Immature natural killer cell (primary cell): Measurements from ENCODE around the gene VTA1. TPM values are rescaled to one million over a fixed set of nuclear protein-coding genes. Genes with fewer than 3 reads are reported as not detected.
"Not testable (repeated sequence)": the region's sequence is repeated elsewhere in the genome, so short reads cannot be mapped to it uniquely, and the experiment has no call there.

ENCODE experiments used
- DNase-seq, 3 donors: peaks; one replicate each; pipeline ENCODE4 v3.0.0; 2022; ENCODE audit warnings: mixed read lengths in 1 of 3
- H3K27ac Mint-ChIP-seq, 6 donors: one replicate each; pipeline ENCODE4 v1.8.0; 2020; ENCODE audit warnings: mixed read lengths in 6 of 6, mild to moderate bottlenecking in 5 of 6, inconsistent platforms in 4 of 6, moderate library complexity in 3 of 6
- H3K27me3 Mint-ChIP-seq, 3 donors: one replicate each; pipeline ENCODE4 v1.8.0; 2020 to 2021; ENCODE audit warnings: low read depth in 3 of 3, mild to moderate bottlenecking in 3 of 3, mixed read lengths in 3 of 3, moderate library complexity in 3 of 3, inconsistent platforms in 1 of 3
- H3K36me3 Mint-ChIP-seq, 3 donors: one replicate each; pipeline ENCODE4 v1.8.0; 2020; ENCODE audit warnings: mixed read lengths in 3 of 3, inconsistent platforms in 2 of 3, mild to moderate bottlenecking in 2 of 3
- H3K4me1 Mint-ChIP-seq, 2 donors: one replicate each; pipeline ENCODE4 v1.8.0; 2020; ENCODE audit warnings: inconsistent platforms in 2 of 2, mild to moderate bottlenecking in 2 of 2, mixed read lengths in 2 of 2, moderate library complexity in 1 of 2
- H3K4me3 Mint-ChIP-seq, 5 donors: one replicate each; pipeline ENCODE4 v1.8.0; 2020; ENCODE audit warnings: mild to moderate bottlenecking in 5 of 5, mixed read lengths in 5 of 5, inconsistent platforms in 3 of 5, moderate library complexity in 3 of 5
- H3K9me3 Mint-ChIP-seq, 6 donors: one replicate each; pipeline ENCODE4 v1.8.0; 2020; ENCODE audit warnings: mild to moderate bottlenecking in 6 of 6, mixed read lengths in 6 of 6, inconsistent platforms in 4 of 6, moderate library complexity in 3 of 6
- polyA plus RNA-seq, 3 donors: library from polyadenylated mRNA; unstranded; fragments of 300-500 nt; fragmentation: Illumina TruSeq; gene quantifications; one replicate each; pipeline ENCODE4 v1.2.3, GENCODE V29; 2021

VTA1 gene, protein sequence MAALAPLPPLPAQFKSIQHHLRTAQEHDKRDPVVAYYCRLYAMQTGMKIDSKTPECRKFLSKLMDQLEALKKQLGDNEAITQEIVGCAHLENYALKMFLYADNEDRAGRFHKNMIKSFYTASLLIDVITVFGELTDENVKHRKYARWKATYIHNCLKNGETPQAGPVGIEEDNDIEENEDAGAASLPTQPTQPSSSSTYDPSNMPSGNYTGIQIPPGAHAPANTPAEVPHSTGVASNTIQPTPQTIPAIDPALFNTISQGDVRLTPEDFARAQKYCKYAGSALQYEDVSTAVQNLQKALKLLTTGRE
- 10 to 100 TPM; 38.9 to 83.1 (median 81.2) TPM for polyA plus RNA-seq

- Mint-ChIP-seq H3K4me1 (peaks cover 52 to 63% of the 10 kb centered on the region in 2 donors), H3K27me3 (peaks cover 6 to 19% (median 13%) of the 10 kb centered on the region in 3 donors), H3K27ac (peak within 1 kb of the TSS; percentile 84 to 91 (median 88)), H3K9me3 (peaks cover 0 to 2% (median 0%) of the 10 kb centered on the region in 6 donors), H3K4me3 (peak within 1 kb of the TSS; percentile 85 to 93 (median 91)), H3K36me3 (peaks cover 0 to 3% (median 0%) of the 10 kb centered on the region in 3 donors)
- DNase-seq: peak; percentile 97
Measured at GRCh38 chr6:142146828-142147662, at the start of gene VTA1, which contains the start of gene NMBR. Gene VTA1, plus strand, starts transcription at chr6:142147263. Its CDS starts 25 bp downstream, at chr6:142147288. Gene NMBR, minus strand, starts transcription at chr6:142147122. Its CDS starts 58,464 bp downstream, at chr6:142088658.

- not testable (repeated sequence) for H3K9me3 Mint-ChIP-seq, H3K4me1 Mint-ChIP-seq, H3K27ac Mint-ChIP-seq, DNase-seq, H3K4me3 Mint-ChIP-seq, H3K36me3 Mint-ChIP-seq, H3K27me3 Mint-ChIP-seq
Measured at GRCh38 chr6:142104820-142105219, 42.2 kb upstream of the VTA1 start.

- not testable (repeated sequence) for H3K27ac Mint-ChIP-seq, H3K27me3 Mint-ChIP-seq, H3K4me1 Mint-ChIP-seq, H3K36me3 Mint-ChIP-seq, H3K9me3 Mint-ChIP-seq, DNase-seq, H3K4me3 Mint-ChIP-seq
Measured at GRCh38 chr6:142110820-142111219, 36.2 kb upstream of the VTA1 start.

DNA sequence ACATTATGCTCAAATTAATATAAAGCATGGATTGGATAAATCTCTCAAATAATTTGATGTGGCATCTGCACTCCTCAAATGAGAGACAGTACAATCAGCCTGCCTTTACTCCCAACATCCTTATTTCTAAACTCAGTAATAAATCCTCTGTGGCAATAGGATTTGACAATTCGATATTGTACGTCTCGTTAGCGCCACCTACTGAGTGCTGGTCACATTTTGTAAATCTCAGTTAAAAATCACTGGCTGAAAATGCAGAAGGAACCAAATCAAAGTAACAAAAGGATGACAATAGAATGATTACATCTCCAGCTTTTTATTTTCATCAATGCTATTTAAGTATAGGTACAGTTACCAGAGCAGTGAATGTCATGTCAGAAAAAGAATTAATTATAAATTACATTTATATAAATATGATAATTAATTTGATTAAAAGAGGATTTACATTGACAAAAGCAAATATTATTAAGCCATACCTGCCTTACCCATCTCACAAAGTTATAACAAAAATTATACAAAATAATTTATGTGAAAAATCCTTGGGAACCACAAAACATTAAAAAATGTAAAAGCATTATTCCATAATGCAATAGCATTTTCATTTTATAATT, 34.5 kb upstream of the VTA1 start:
- no peak overlapping the region for H3K4me3 Mint-ChIP-seq
- H3K4me1 Mint-ChIP-seq: no peaks in the 10 kb centered on the region
- H3K9me3 Mint-ChIP-seq: no peaks in the 10 kb centered on the region
- H3K27me3 Mint-ChIP-seq: peaks cover 0 to 12% (median 2%) of the 10 kb centered on the region in 3 donors
- H3K27ac Mint-ChIP-seq: no peak overlapping the region
- peak; percentile 30 to 55 (median 38) for DNase-seq
- no peaks in the 10 kb centered on the region for H3K36me3 Mint-ChIP-seq

DNA sequence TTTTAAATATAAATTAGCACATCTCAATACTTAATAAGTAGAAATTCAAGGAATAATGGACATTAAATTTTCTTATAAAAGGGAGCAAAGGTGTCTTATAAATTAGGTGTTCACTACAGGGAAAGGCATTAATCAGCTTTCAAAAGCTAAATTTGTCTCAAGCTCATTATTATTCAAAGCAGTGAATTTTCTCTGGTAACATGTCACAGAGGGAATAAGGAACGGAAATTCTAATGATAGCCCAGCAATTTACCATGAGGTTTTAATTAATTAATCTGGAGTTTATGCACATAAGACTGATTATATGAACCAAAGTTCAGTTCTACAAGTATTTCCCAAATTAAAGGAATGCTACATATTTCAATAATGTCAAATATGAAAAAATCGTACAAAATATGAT, 29.7 kb upstream of the VTA1 start:
- no peaks in the 10 kb centered on the region for H3K36me3 Mint-ChIP-seq
- no peaks in the 10 kb centered on the region for H3K4me1 Mint-ChIP-seq
- DNase-seq: no peak
- H3K27ac Mint-ChIP-seq: no peak overlapping the region
- H3K27me3 Mint-ChIP-seq: peaks cover 0 to 7% (median 1%) of the 10 kb centered on the region in 3 donors
- no peak overlapping the region for H3K4me3 Mint-ChIP-seq
- no peaks in the 10 kb centered on the region for H3K9me3 Mint-ChIP-seq

- no peaks in the 10 kb centered on the region for H3K36me3 Mint-ChIP-seq
- DNase-seq: no peak
- H3K27me3 Mint-ChIP-seq: peaks cover 0 to 7% (median 1%) of the 10 kb centered on the region in 3 donors
- H3K4me3 Mint-ChIP-seq: no peak overlapping the region
- no peaks in the 10 kb centered on the region for H3K9me3 Mint-ChIP-seq
- no peaks in the 10 kb centered on the region for H3K4me1 Mint-ChIP-seq
- no peak overlapping the region for H3K27ac Mint-ChIP-seq
Measured at GRCh38 chr6:142118328-142118727, 28.7 kb upstream of the VTA1 start.

DNA sequence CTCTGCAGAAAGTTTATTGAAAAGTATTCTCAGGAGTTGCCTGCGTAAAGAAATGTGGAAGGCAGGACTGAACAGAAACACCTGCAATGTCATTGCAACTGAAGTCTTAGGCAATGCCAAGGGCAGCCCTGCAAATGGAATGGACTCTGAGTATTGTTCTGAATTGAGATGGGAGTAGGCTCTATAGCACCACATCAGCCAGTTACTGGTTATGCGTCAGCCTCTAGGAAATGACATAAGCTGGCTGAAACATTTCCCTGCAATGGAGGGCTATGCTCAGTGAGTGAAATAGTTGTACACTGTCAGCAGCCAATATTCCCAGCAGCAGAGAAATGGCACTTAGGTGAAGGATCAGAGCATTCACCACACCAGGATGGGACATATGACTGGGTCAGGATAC, 28.1 kb upstream of the VTA1 start:
- H3K4me1 Mint-ChIP-seq: no peaks in the 10 kb centered on the region
- H3K9me3 Mint-ChIP-seq: no peaks in the 10 kb centered on the region
- no peak for DNase-seq
- H3K4me3 Mint-ChIP-seq: no peak overlapping the region
- H3K27ac Mint-ChIP-seq: no peak overlapping the region
- H3K36me3 Mint-ChIP-seq: no peaks in the 10 kb centered on the region
- H3K27me3 Mint-ChIP-seq: peaks cover 0 to 7% (median 1%) of the 10 kb centered on the region in 3 donors

- no peaks in the 10 kb centered on the region for H3K9me3 Mint-ChIP-seq
- H3K4me3 Mint-ChIP-seq: no peak overlapping the region
- H3K36me3 Mint-ChIP-seq: no peaks in the 10 kb centered on the region
- peaks cover 0 to 10% (median 4%) of the 10 kb centered on the region in 3 donors for H3K27me3 Mint-ChIP-seq
- no peaks in the 10 kb centered on the region for H3K4me1 Mint-ChIP-seq
- no peak overlapping the region for H3K27ac Mint-ChIP-seq
- no peak for DNase-seq
Measured at GRCh38 chr6:142121342-142121741, 25.7 kb upstream of the VTA1 start.

- no peak overlapping the region for H3K4me3 Mint-ChIP-seq
- no peaks in the 10 kb centered on the region for H3K4me1 Mint-ChIP-seq
- peaks cover 0 to 4% (median 0%) of the 10 kb centered on the region in 6 donors for H3K9me3 Mint-ChIP-seq
- H3K27ac Mint-ChIP-seq: no peak overlapping the region
- H3K27me3 Mint-ChIP-seq: peaks cover 4 to 25% (median 10%) of the 10 kb centered on the region in 3 donors
- no peaks in the 10 kb centered on the region for H3K36me3 Mint-ChIP-seq
- no peak for DNase-seq
Measured at GRCh38 chr6:142130814-142131213, 16.2 kb upstream of the VTA1 start.

DNA sequence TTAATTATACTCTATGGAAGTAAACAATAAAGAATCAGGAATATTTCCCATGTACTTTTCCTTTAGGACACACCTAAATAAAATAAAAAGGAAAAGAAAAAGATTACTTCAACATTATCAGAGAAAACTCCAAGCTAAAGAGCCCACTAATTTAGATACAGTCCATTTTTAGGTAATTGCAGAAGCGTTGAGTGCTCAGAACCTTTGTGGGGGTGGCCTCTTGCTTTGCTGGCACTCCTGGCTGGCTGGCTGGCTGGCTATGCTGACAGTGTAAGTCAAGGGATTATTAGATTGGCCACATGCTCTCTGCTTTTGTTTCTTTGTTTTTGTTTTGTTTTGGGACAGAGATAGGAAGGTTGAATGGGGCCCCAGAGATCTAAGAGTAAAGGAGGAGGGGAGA, 14.4 kb upstream of the VTA1 start, which contains the start of gene GJE1:
Gene GJE1 (plus strand): TSS at position 301 of the 400 bp plus-strand sequence. CDS start 234 bp downstream, outside the sequence.
- Mint-ChIP-seq H3K4me1 (no peaks in the 10 kb centered on the region), H3K36me3 (no peaks in the 10 kb centered on the region), H3K27ac (no peak within 1 kb of the TSS), H3K27me3 (peaks cover 2 to 32% (median 10%) of the 10 kb centered on the region in 3 donors), H3K9me3 (peaks cover 0 to 4% (median 0%) of the 10 kb centered on the region in 6 donors), H3K4me3 (no peak within 1 kb of the TSS)
- no peak for DNase-seq

GRCh38 chr6:142138876-142139275, 8.2 kb upstream of the VTA1 start:
- no peak overlapping the region for H3K4me3 Mint-ChIP-seq
- H3K36me3 Mint-ChIP-seq: no peaks in the 10 kb centered on the region
- no peak for DNase-seq
- H3K9me3 Mint-ChIP-seq: no peaks in the 10 kb centered on the region
- H3K27me3 Mint-ChIP-seq: peaks cover 2 to 23% (median 8%) of the 10 kb centered on the region in 3 donors
- H3K4me1 Mint-ChIP-seq: no peaks in the 10 kb centered on the region
- no peak overlapping the region for H3K27ac Mint-ChIP-seq

GRCh38 chr6:142141531-142141930, 5.5 kb upstream of the VTA1 start:
- Mint-ChIP-seq H3K27me3 (peaks cover 2 to 19% (median 8%) of the 10 kb centered on the region in 3 donors), H3K4me1 (peaks cover 9 to 10% of the 10 kb centered on the region in 2 donors)
- not testable (repeated sequence) for H3K4me3 Mint-ChIP-seq, H3K27ac Mint-ChIP-seq, DNase-seq, H3K36me3 Mint-ChIP-seq, H3K9me3 Mint-ChIP-seq

DNA sequence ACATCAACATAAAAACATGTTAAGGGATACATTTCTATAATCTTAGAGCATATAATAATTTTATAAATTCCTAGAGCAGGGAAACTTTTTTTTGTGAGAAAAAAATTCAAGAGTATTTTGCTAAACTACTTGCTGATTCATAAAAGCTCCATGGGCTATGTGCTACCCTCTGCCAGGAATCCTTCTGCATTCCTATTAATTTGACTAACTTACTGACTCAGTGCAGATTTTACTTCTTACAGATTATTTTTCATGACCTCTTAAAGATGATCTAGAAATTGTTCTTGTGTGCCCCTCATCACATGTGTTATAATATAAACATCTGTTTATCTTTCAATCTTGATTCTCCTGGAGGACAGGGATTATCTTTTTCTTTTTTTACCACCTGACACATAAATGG, 5.7 kb downstream of the VTA1 start:
- DNase-seq: no peak
- Mint-ChIP-seq H3K27me3 (peaks cover 0 to 1% (median 0%) of the 10 kb centered on the region in 3 donors), H3K4me3 (no peak overlapping the region), H3K27ac (no peak overlapping the region), H3K36me3 (peaks cover 0 to 3% (median 0%) of the 10 kb centered on the region in 3 donors), H3K9me3 (no peaks in the 10 kb centered on the region), H3K4me1 (peaks cover 55 to 89% of the 10 kb centered on the region in 2 donors)
